Upper lobe of right lung (tissue), 1 donor: ENCODE measurements around the gene LPP. TPM values are rescaled to one million over a fixed set of nuclear protein-coding genes. Genes with fewer than 3 reads are reported as not detected.

ENCODE experiments used
- ATAC-seq: fragments of 200-7000 bp; cut with Tn5 transposase; one replicate; pipeline ENCODE4 v1.9.1; 2020; ENCODE audit warnings: mild to moderate bottlenecking, moderate library complexity
- DNase-seq: peaks from one replicate; pipeline ENCODE4 v3.0.0-alpha.2; 2020
- H3K27ac ChIP-seq: fragments of 200-600 bp; one replicate; pipeline ENCODE4 v1.8.0; 2022
- H3K27me3 ChIP-seq: fragments of 200-600 bp; one replicate; pipeline ENCODE4 v1.8.0; 2022; ENCODE audit warnings: mild to moderate bottlenecking
- H3K36me3 ChIP-seq: fragments of 200-600 bp; one replicate; pipeline ENCODE4 v1.8.0; 2022
- H3K4me1 ChIP-seq: fragments of 200-600 bp; one replicate; pipeline ENCODE4 v1.8.0; 2022
- H3K4me3 ChIP-seq: fragments of 200-600 bp; one replicate; pipeline ENCODE4 v1.8.0; 2022; ENCODE audit warnings: mild to moderate bottlenecking
- H3K9me3 ChIP-seq: fragments of 200-600 bp; one replicate; pipeline ENCODE4 v1.8.0; 2022
- intact Hi-C: fragments of 100-400 bp; cut with DNase I; formaldehyde crosslinking; loops from one replicate; pipeline ENCODE4 v1.11.0; 2022
- total RNA-seq: library from RNA; stranded (reverse); fragmentation: NEBNext Ultra II Directional; extraction: Animal tissue kit (Norgen Biotek cat#: 25700); gene quantifications from one replicate; pipeline ENCODE4 v1.2.1, GENCODE V29; 2021
- TF ChIP-seq, protein P1 (sequence below): fragments of 200-600 bp; IDR thresholded peaks from one replicate; pipeline ENCODE4 v1.8.0; 2022; ENCODE audit warnings: antibody characterized with exemption
- donor health status: DM: no; HTN: yes; CAD: no; lungs with severe emphysema.

The LPP gene
- total RNA-seq, 1 donor from 2014 or later, result 191 TPM

DNA sequence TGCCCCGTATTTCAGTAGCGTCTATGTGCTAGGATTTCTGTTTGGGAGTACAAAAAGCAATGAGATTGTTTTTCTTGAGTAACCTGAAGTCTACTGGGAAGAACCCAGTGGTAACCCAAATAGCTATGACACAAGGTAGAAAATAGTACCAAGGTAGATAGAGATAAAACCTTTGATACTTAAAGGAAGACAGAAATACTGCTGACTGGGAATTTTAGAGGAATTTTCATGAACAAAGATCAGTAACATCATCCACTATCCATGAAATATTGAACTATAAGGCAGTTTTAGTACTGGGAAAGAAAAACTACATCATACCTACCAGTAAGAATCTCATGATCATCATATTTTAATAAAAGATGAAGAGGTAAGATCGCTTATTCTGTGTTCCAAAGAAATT is 489.8 kb downstream of the LPP start:
- no peaks in the 10 kb centered on the region for H3K36me3 ChIP-seq
- ATAC-seq (no peak), DNase-seq (no peak)
- H3K9me3 ChIP-seq, result no peaks in the 10 kb centered on the region
- intact Hi-C loops, result no loop called here
- no peaks in the 10 kb centered on the region for H3K27me3 ChIP-seq
- TF ChIP-seq, protein P1, sequence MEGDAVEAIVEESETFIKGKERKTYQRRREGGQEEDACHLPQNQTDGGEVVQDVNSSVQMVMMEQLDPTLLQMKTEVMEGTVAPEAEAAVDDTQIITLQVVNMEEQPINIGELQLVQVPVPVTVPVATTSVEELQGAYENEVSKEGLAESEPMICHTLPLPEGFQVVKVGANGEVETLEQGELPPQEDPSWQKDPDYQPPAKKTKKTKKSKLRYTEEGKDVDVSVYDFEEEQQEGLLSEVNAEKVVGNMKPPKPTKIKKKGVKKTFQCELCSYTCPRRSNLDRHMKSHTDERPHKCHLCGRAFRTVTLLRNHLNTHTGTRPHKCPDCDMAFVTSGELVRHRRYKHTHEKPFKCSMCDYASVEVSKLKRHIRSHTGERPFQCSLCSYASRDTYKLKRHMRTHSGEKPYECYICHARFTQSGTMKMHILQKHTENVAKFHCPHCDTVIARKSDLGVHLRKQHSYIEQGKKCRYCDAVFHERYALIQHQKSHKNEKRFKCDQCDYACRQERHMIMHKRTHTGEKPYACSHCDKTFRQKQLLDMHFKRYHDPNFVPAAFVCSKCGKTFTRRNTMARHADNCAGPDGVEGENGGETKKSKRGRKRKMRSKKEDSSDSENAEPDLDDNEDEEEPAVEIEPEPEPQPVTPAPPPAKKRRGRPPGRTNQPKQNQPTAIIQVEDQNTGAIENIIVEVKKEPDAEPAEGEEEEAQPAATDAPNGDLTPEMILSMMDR, result no peak
- H3K27ac ChIP-seq, result no peak overlapping the region
- H3K4me1 ChIP-seq, result peaks cover 8% of the 10 kb centered on the region
- no peak overlapping the region for H3K4me3 ChIP-seq

DNA sequence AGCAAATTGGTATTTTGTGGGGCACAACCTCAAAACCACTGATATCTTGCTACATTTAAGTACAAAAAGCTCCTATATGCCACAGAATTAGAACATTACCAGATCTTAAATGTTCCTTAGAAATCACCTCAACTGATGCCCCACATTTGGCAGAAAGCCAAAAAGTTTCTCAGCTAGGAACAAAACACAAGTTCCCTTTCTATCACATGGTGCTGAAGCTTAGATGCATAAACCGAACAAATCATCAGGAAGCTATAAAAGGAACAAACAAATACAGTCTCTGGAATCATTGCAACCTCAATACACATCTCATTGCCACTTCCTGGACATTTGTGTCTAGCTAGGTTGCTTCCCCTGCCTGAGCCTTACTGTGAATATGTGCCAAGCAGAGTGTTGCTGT is 492.6 kb downstream of the LPP start:
- intact Hi-C loops, result no loop called here
- DNase-seq, result no peak

DNA sequence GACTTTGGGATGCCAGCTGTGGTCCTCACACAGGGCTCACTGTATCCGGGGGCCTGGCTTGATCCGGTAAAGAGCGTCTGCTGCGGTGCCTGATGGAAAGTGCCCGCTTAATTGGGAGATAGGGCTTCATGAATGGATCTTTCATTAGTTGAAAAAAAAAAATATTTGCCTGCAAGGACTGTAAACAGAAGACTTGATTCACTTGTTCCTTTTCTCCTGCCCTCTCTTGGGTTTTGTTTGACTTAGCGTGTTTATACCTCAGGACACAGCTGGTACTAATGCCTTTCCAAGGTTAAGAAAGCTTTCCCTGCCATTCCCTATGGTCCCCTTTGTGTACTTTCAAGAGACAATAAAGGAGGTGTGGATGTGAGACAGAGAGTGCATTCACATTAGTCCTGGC is 493.3 kb downstream of the LPP start:
- no peaks in the 10 kb centered on the region for H3K36me3 ChIP-seq
- no peak overlapping the region for H3K27ac ChIP-seq
- H3K27me3 ChIP-seq, result no peaks in the 10 kb centered on the region
- intact Hi-C loops, result no loop called here
- peaks cover 8% of the 10 kb centered on the region for H3K4me1 ChIP-seq
- no peaks in the 10 kb centered on the region for H3K9me3 ChIP-seq
- ATAC-seq, result no peak
- no peak for DNase-seq
- TF ChIP-seq, protein P1, result no peak
- H3K4me3 ChIP-seq, result no peak overlapping the region

More for the DNA sequence above, 492.6 kb downstream of the LPP start:
- H3K36me3 ChIP-seq, result no peaks in the 10 kb centered on the region
- H3K27me3 ChIP-seq, result no peaks in the 10 kb centered on the region
- no peak overlapping the region for H3K4me3 ChIP-seq
- peaks cover 8% of the 10 kb centered on the region for H3K4me1 ChIP-seq
- peak; percentile 72 for ATAC-seq
- H3K9me3 ChIP-seq, result no peaks in the 10 kb centered on the region
- TF ChIP-seq, protein P1, result no peak
- no peak overlapping the region for H3K27ac ChIP-seq

GRCh38 chr3:188649521-188649920 is 495.6 kb downstream of the LPP start:
- DNase-seq (no peak), ATAC-seq (no peak)
- Histone ChIP-seq H3K4me3 (no peak overlapping the region), H3K27me3 (no peaks in the 10 kb centered on the region), H3K9me3 (no peaks in the 10 kb centered on the region), H3K36me3 (no peaks in the 10 kb centered on the region), H3K27ac (no peak overlapping the region), H3K4me1 (peaks cover 8% of the 10 kb centered on the region)
- intact Hi-C loops, result no loop called here
- TF ChIP-seq, protein P1, result no peak

DNA sequence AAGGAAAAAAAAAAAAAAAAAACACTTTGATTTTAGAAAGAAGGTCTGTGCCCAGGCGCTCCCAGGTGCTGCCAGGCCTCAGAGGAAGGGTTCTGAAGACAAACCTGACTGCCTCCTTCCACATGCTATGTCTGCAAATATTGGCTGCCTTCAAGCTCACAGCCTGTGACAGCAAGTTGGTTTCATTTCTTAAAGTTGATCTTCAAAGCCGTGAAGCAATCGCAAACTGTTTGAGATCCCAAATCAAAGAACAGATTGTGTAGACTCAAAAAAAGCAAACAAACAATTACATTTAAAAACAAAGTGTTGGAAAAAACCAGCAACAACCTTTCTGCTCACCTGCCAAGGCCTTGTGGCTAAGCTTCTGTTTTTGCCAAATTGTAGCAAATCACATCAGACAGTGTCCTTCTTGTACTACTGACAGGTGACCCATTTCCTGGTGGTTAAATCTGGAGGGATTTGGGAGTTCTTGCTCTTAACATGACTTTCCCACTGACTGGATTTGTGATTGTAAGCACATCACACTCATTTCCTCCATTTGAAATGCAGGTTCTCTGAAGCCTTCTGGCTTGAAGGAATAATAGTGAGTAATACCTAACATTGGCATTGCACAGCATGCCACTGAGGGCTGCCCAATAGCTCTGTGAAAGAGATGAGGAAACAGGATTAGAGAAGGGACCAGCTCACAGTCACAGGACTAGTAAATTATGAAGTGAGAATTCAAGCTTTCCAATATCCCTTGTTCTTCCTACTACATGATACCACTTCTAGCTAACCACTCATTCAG is 502.4 kb downstream of the LPP start:
- TF ChIP-seq, protein P1, result no peak
- Histone ChIP-seq H3K4me3 (no peak overlapping the region), H3K4me1 (no peaks in the 10 kb centered on the region), H3K27me3 (no peaks in the 10 kb centered on the region), H3K36me3 (no peaks in the 10 kb centered on the region), H3K9me3 (no peaks in the 10 kb centered on the region), H3K27ac (no peak overlapping the region)
- intact Hi-C loops, result no loop called here
- ATAC-seq (peak; percentile 83), DNase-seq (no peak)
